ENCODE measurements around the gene MUTYH. TPM values are rescaled to one million over a fixed set of nuclear protein-coding genes. Genes with fewer than 3 reads are reported as not detected.

Gene MUTYH
- total and polyA plus RNA-seq, 2 experiments from 2014 or later = 23.5 to 29.6 TPM

- Histone ChIP-seq H3K27ac (no peak overlapping the region), H3K27me3 (no peaks in the 10 kb centered on the region), H4K20me1 (ENCODE audit: insufficient read depth, poor library complexity, severe bottlenecking) (no peaks in the 10 kb centered on the region), H3K79me2 (peaks cover 2% of the 10 kb centered on the region), H3K9me2 (replicated peaks; ENCODE audit: insufficient read depth) (no peaks in the 10 kb centered on the region), H3K4me3 (no peak overlapping the region), H3K4me1 (ENCODE audit: insufficient read depth) (peaks cover 9% of the 10 kb centered on the region), H2AFZ (no peak overlapping the region), H3K4me2 (no peak overlapping the region), H3K9me3 (ENCODE audit: low read depth) (no peaks in the 10 kb centered on the region), H3K36me3 (replicated peaks; ENCODE audit: insufficient read depth, low read depth) (no peaks in the 10 kb centered on the region)
- DNase-seq (ENCODE audit: low spot score) = no peak
- 83% methylated on average over 10 of the region's 10 CpGs for WGBS (ENCODE audit: low lambda C conversion rate, missing lambda C conversion rate)
- TF ChIP-seq EZH2phosphoT487 (IDR thresholded peaks at IDR 0.05; ENCODE audit: low read depth, severe bottlenecking, unreplicated experiment) (no peak), CTCF (IDR thresholded peaks at IDR 0.05; ENCODE audit: poor library complexity) (no peak), EZH2 (IDR thresholded peaks at IDR 0.05; ENCODE audit: borderline replicate concordance) (no peak)
Measured at GRCh38 chr1:45322486-45323040, 17.7 kb downstream of the MUTYH start.

DNA sequence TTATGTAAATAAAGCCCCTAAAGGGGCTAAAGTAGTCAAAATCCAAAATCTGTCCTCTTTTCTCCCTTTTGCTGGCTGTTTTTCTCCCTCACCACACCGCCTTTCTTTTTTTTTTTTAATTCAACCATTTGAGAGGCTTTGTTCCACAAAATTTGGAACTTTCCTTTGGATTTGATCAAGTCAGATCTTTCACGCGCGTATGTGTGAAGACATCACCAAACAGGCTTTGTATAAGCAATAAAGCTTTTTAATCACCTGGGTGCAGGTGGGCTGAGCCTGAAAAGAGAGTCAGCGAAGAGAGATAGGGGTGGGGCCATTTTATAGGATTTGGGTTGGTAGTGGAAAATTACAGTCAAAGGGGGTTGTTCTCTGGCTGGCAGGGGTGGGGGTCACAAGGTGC, 18.8 kb downstream of the MUTYH start:
- Histone ChIP-seq H3K4me3 (no peak overlapping the region), H3K4me2 (no peak overlapping the region), H3K36me3 (replicated peaks; ENCODE audit: insufficient read depth, low read depth) (no peaks in the 10 kb centered on the region), H3K9me2 (replicated peaks; ENCODE audit: insufficient read depth) (no peaks in the 10 kb centered on the region), H2AFZ (no peak overlapping the region), H4K20me1 (ENCODE audit: insufficient read depth, poor library complexity, severe bottlenecking) (no peaks in the 10 kb centered on the region), H3K9me3 (ENCODE audit: low read depth) (no peaks in the 10 kb centered on the region), H3K27ac (no peak overlapping the region), H3K79me2 (no peaks in the 10 kb centered on the region), H3K27me3 (no peaks in the 10 kb centered on the region), H3K4me1 (ENCODE audit: insufficient read depth) (peaks cover 5% of the 10 kb centered on the region)
- TF ChIP-seq EZH2phosphoT487 (IDR thresholded peaks at IDR 0.05; ENCODE audit: low read depth, severe bottlenecking, unreplicated experiment) = no peak
- TF ChIP-seq EZH2 (IDR thresholded peaks at IDR 0.05; ENCODE audit: borderline replicate concordance) = no peak
- TF ChIP-seq CTCF (IDR thresholded peaks at IDR 0.05; ENCODE audit: poor library complexity) = no peak
- WGBS (ENCODE audit: low lambda C conversion rate, missing lambda C conversion rate) = 77% methylated on average over 5 of the region's 5 CpGs
- DNase-seq (ENCODE audit: low spot score) = no peak

GRCh38 chr1:45319761-45320160, 20.5 kb downstream of the MUTYH start:
- no peaks in the 10 kb centered on the region for H3K36me3 ChIP-seq (replicated peaks; ENCODE audit: insufficient read depth, low read depth)
- 81% methylated on average over 4 of the region's 4 CpGs for WGBS (ENCODE audit: low lambda C conversion rate, missing lambda C conversion rate)
- H3K27ac ChIP-seq = no peak overlapping the region
- H3K4me3 ChIP-seq = no peak overlapping the region
- no peaks in the 10 kb centered on the region for H3K9me3 ChIP-seq (ENCODE audit: low read depth)
- no peak overlapping the region for H3K4me2 ChIP-seq
- no peaks in the 10 kb centered on the region for H4K20me1 ChIP-seq (ENCODE audit: insufficient read depth, poor library complexity, severe bottlenecking)
- H3K27me3 ChIP-seq = no peaks in the 10 kb centered on the region
- H3K9me2 ChIP-seq (replicated peaks; ENCODE audit: insufficient read depth) = no peaks in the 10 kb centered on the region
- DNase-seq (ENCODE audit: low spot score) = no peak
- no peak for TF ChIP-seq EZH2 (IDR thresholded peaks at IDR 0.05; ENCODE audit: borderline replicate concordance)
- no peak for TF ChIP-seq CTCF (IDR thresholded peaks at IDR 0.05; ENCODE audit: poor library complexity)
- no peak for TF ChIP-seq EZH2phosphoT487 (IDR thresholded peaks at IDR 0.05; ENCODE audit: low read depth, severe bottlenecking, unreplicated experiment)
- H3K79me2 ChIP-seq = no peaks in the 10 kb centered on the region
- H2AFZ ChIP-seq = no peak overlapping the region
- H3K4me1 ChIP-seq (ENCODE audit: insufficient read depth) = no peaks in the 10 kb centered on the region
